Left lung (tissue), 10 donors: ENCODE data around the gene EGF. TPM values are rescaled to one million over a fixed set of nuclear protein-coding genes. Genes with fewer than 3 reads are reported as not detected.
"Not testable (repeated sequence)": the region's sequence is repeated elsewhere in the genome, so short reads cannot be mapped to it uniquely, and the experiment has no call there.

Source experiments
- ATAC-seq: fragments of 200-7000 bp; cut with Tn5 transposase; one replicate; pipeline ENCODE4 v1.9.1; 2020; ENCODE audit warnings: moderate library complexity
- DNase-seq, 4 donors: peaks; one replicate each; pipeline ENCODE4 v3.0.0-alpha.2; 2013 to 2020
- H3K27ac ChIP-seq, 2 donors: fragments of 200-600 bp; sonication (generic) in 1 of 2; one replicate each; pipeline versions ENCODE4 v1.5.0 to v1.8.0; 2020 to 2021
- H3K27me3 ChIP-seq, 2 donors: fragments of 200-600 bp; sonication (generic) in 1 of 2; one replicate each; pipeline versions ENCODE4 v1.5.0 to v1.8.0; 2020 to 2021
- H3K36me3 ChIP-seq, 2 donors: fragments of 200-600 bp; sonication (generic) in 1 of 2; one replicate each; pipeline versions ENCODE4 v1.5.0 to v1.8.0; 2020 to 2021
- H3K4me1 ChIP-seq, 2 donors: fragments of 200-600 bp; one replicate each; pipeline ENCODE4 v1.8.0; 2021
- H3K4me3 ChIP-seq, 2 donors: fragments of 200-600 bp; sonication (generic) in 1 of 2; one replicate each; pipeline versions ENCODE4 v1.5.0 to v1.8.0; 2020 to 2021; ENCODE audit warnings: mild to moderate bottlenecking in 1 of 2
- H3K9me3 ChIP-seq, 2 donors: fragments of 200-600 bp; sonication (generic) in 1 of 2; one replicate each; pipeline versions ENCODE4 v1.5.0 to v1.8.0; 2020 to 2021
- intact Hi-C, 2 donors: fragments of 100-400 bp; cut with DNase I; formaldehyde crosslinking; loops; one replicate each; pipeline versions ENCODE4 v1.11.2 to v1.14.2; 2022
- polyA plus RNA-seq, 6 donors: library from polyadenylated mRNA; unstranded; fragments of 120-200 nt; gene quantifications; one replicate each; pipeline ENCODE4 v1.2.1, GENCODE V29; 2013; ENCODE audit not compliant: insufficient read length in 6 of 6
- total RNA-seq, 2 donors: library from RNA; stranded (reverse); fragmentation: NEBNext Ultra II Directional; extraction: Animal tissue kit (Norgen Biotek cat#: 25700); gene quantifications; one replicate each; pipeline ENCODE4 v1.2.1, GENCODE V29; 2021
- TF ChIP-seq, protein P1 (sequence below), 2 donors: fragments of 200-600 bp; sonication (generic) in 1 of 2; IDR thresholded peaks; one replicate each; pipeline versions ENCODE4 v1.5.0 to v1.8.0; 2021; ENCODE audit warnings: antibody characterized with exemption in 2 of 2
- donor health status: DM: no; HTN: yes; CAD: no.
- donor health status: DM: no; HTN: no; CAD: no.

EGF gene
- total and polyA plus RNA-seq, 8 donors: 0.45 to 4.3 (median 1.0) TPM

DNA sequence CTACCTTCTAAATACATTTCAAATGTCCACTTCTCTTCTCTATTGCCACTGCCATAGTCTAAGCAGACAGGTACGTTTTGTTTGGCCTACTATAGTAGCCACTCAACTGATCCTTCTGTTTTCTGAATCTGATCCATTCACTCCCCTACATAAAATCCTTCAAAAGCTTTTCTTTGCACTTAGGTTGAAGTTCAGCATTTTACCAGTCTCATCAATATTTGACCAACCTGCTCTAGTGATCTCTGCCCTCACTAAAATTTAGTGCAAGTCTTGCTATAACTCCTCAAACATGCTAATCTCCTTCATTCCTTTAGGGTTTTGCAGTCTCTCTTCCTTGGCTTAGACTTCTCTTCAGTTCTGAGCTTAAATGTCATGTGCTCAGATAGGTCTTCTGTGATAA is 33.4 kb downstream of the EGF start:
- H3K36me3 ChIP-seq: no peaks in the 10 kb centered on the region
- intact Hi-C loops: no loop called here
- TF ChIP-seq, protein P1, sequence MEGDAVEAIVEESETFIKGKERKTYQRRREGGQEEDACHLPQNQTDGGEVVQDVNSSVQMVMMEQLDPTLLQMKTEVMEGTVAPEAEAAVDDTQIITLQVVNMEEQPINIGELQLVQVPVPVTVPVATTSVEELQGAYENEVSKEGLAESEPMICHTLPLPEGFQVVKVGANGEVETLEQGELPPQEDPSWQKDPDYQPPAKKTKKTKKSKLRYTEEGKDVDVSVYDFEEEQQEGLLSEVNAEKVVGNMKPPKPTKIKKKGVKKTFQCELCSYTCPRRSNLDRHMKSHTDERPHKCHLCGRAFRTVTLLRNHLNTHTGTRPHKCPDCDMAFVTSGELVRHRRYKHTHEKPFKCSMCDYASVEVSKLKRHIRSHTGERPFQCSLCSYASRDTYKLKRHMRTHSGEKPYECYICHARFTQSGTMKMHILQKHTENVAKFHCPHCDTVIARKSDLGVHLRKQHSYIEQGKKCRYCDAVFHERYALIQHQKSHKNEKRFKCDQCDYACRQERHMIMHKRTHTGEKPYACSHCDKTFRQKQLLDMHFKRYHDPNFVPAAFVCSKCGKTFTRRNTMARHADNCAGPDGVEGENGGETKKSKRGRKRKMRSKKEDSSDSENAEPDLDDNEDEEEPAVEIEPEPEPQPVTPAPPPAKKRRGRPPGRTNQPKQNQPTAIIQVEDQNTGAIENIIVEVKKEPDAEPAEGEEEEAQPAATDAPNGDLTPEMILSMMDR (IDR thresholded peaks at IDR 0.05): no peak
- H3K27me3 ChIP-seq: no peaks in the 10 kb centered on the region
- no peak overlapping the region for H3K4me3 ChIP-seq
- H3K9me3 ChIP-seq: no peaks in the 10 kb centered on the region
- H3K27ac ChIP-seq: no peak overlapping the region
- DNase-seq (no peak), ATAC-seq (no peak)
- H3K4me1 ChIP-seq: no peaks in the 10 kb centered on the region

DNA sequence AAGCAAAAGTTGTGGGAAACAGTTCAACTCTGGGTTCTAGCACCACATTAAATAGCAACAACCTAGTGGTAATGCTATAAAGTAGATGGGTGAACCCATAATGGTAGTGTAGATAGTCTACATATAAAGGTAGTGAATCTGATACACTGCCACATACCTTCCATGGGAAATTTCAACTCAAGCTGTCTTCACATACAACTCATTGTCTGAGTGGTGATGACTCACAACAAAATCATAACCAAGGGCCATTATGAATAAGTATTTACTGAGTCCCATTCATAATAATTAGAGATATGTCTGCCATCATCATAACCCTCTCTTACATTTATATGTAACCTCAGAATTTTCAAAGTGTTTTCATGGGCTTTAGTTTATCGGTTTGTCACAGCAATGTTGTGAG is 34.8 kb downstream of the EGF start:
- Histone ChIP-seq H3K36me3 (no peaks in the 10 kb centered on the region), H3K4me3 (no peak overlapping the region), H3K27me3 (no peaks in the 10 kb centered on the region), H3K9me3 (no peaks in the 10 kb centered on the region), H3K4me1 (no peaks in the 10 kb centered on the region), H3K27ac (no peak overlapping the region)
- TF ChIP-seq, protein P1 (IDR thresholded peaks at IDR 0.05): no peak
- intact Hi-C loops: no loop called here
- no peak for ATAC-seq
- DNase-seq: no peak

DNA sequence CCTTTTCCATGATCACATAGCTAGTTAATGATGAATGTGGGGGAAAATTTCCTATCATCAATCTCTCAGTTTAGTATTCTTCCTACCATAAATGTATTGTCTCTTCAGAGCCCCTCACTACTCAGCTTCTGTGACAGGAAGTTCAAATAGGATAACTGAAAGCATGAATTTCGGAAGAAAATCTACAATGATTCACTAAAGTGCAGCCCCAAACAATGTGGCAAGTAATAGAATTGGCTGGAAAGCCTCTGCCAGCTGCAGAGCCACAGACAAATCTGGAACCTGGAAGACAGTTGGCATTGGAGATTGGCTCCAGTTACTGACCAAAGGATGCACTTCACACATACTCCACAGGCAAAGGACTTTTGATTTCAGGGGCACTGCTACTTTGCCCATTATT is 35.2 kb downstream of the EGF start:
- DNase-seq (no peak), ATAC-seq (no peak)
- TF ChIP-seq, protein P1 (IDR thresholded peaks at IDR 0.05): no peak
- H3K4me3 ChIP-seq: no peak overlapping the region
- no peaks in the 10 kb centered on the region for H3K4me1 ChIP-seq
- H3K27me3 ChIP-seq: no peaks in the 10 kb centered on the region
- no peaks in the 10 kb centered on the region for H3K36me3 ChIP-seq
- H3K27ac ChIP-seq: no peak overlapping the region
- H3K9me3 ChIP-seq: no peaks in the 10 kb centered on the region
- intact Hi-C loops: no loop called here

DNA sequence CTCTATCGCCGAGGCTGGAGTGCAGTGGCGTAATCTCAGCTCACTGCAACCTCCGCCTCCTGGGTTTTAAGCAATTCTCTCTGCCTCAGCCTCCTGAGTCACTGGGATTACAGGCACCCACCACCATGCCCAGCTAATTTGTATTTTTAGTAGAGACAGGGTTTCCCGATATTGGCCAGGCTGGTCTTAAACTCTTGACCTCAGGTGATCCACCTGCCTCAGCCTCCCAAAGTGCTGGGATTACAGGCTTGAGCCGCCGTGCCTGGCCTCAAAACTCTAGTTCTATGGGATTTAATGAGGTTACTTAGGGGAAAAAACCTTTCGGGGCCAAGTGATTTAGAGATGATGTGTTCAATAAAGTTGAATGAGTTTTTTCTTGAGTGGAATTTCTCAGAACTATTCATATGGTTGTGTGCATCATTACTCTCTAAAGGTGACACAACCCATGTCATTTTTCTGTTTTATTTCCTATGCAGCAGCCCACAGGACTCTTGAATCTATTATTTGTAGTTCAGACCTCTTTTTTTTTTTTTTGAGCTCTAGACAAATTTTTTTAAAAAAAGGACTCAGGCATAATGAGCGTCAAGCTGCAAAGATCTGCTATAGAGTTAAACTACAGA is 36.5 kb downstream of the EGF start:
- H3K36me3 ChIP-seq, H3K4me1 ChIP-seq, H3K9me3 ChIP-seq, DNase-seq, H3K4me3 ChIP-seq, intact Hi-C loops, H3K27ac ChIP-seq, ATAC-seq, H3K27me3 ChIP-seq: not testable (repeated sequence)

DNA sequence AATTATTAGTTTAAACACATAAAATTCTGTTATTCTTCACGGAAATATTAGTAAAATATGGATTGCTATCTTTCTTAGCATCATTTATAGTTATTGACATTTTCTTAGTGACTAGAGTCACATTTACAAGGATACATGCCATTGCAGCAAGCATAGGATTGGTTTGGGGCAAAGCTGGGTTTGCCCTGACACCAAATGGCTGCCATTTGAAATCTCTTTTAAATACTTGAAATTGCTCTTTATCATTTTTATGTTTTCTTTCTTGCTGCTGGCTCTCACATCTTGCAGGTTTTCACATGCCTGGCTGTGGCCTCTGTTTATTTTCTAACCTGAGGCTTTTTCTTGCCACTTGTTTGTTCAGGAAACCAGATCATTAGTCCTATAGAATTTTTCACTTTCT is 39.9 kb downstream of the EGF start:
- intact Hi-C loops: no loop called here
- H3K36me3 ChIP-seq: no peaks in the 10 kb centered on the region
- no peaks in the 10 kb centered on the region for H3K27me3 ChIP-seq
- no peak overlapping the region for H3K4me3 ChIP-seq
- ATAC-seq: no peak
- H3K9me3 ChIP-seq: no peaks in the 10 kb centered on the region
- H3K4me1 ChIP-seq: no peaks in the 10 kb centered on the region
- H3K27ac ChIP-seq: no peak overlapping the region
- TF ChIP-seq, protein P1 (IDR thresholded peaks at IDR 0.05): no peak
- no peak for DNase-seq

DNA sequence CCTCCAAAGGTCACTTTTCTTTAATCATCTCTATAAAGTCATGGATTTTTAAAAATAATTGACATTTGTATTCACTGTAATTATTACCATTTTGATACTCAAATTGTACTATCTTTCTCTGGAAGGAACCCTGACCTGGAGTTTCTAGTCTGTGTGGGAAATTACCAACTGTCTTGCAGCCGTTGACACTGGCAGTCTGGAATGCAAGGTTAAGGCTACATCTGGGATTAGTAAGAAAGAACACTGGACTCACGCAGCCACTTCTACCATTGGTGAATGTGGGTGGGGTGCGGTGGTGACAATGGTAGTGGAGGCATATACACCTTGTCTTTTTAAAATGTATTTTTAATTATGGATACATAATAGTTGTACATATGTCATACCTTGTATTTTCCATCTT is 40.9 kb downstream of the EGF start:
- intact Hi-C loops: no loop called here
- TF ChIP-seq, protein P1 (IDR thresholded peaks at IDR 0.05): no peak
- ATAC-seq (no peak), DNase-seq (no peak)
- no peaks in the 10 kb centered on the region for H3K27me3 ChIP-seq
- H3K9me3 ChIP-seq: no peaks in the 10 kb centered on the region
- no peaks in the 10 kb centered on the region for H3K4me1 ChIP-seq
- H3K27ac ChIP-seq: no peak overlapping the region
- no peaks in the 10 kb centered on the region for H3K36me3 ChIP-seq
- no peak overlapping the region for H3K4me3 ChIP-seq
